ENCODE measurements around the gene ABCF2.

GRCh38 chr7:151260471-151260870 lies 33.5 kb upstream of the ABCF2 start:
- TF ChIP-seq CTCF (IDR thresholded peaks at IDR 0.05) (no peak), POLR2A (IDR thresholded peaks at IDR 0.05) (no peak), EP300 (IDR thresholded peaks at IDR 0.05; ENCODE audit: low read depth) (no peak), POLR2AphosphoS5 (IDR thresholded peaks at IDR 0.05) (no peak)
